ENCODE data around the gene GPR18.

DNA sequence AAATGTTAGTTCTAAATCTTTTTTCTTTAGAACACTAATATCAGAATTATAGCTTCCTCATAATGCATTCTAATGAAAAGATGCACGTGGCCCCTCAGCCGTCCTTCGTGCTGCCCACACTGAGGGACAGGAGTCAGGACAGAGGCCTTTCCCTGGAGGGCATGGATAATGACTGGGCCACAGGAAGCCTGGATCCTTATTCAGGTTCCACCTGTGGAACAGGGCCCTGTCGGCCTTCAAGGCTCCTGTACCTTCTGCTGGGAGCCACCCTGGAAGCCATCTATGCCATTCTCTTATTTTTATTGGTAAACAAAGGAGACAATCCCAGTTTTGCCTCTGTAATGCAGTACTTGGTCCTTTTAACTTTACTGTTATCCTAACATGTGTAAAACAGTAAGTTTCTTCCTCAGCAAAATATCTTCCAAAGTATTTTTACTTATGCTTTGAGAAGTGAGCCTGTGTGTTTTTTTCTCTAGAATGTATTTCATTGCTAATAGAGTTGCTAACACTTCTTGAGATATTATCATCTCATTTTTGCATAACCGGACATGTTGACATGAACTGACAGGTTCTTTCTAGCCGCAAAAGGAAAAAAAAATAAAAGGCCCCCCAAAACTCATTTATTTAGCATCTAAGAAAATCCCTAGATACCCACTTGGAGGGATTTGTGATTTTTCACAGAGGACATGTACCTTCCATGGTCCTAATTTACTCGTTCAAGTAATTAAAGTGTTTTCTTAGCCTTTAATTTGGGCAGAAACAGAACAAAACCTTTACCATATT is 43.1 kb upstream of the GPR18 start:
- TF ChIP-seq, protein P1, sequence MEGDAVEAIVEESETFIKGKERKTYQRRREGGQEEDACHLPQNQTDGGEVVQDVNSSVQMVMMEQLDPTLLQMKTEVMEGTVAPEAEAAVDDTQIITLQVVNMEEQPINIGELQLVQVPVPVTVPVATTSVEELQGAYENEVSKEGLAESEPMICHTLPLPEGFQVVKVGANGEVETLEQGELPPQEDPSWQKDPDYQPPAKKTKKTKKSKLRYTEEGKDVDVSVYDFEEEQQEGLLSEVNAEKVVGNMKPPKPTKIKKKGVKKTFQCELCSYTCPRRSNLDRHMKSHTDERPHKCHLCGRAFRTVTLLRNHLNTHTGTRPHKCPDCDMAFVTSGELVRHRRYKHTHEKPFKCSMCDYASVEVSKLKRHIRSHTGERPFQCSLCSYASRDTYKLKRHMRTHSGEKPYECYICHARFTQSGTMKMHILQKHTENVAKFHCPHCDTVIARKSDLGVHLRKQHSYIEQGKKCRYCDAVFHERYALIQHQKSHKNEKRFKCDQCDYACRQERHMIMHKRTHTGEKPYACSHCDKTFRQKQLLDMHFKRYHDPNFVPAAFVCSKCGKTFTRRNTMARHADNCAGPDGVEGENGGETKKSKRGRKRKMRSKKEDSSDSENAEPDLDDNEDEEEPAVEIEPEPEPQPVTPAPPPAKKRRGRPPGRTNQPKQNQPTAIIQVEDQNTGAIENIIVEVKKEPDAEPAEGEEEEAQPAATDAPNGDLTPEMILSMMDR (IDR thresholded peaks at IDR 0.05) = no peak
- no peak for TF ChIP-seq EP300 (IDR thresholded peaks at IDR 0.05)
